ENCODE data around the gene TMEM255B. TPM values are rescaled to one million over a fixed set of nuclear protein-coding genes. Genes with fewer than 3 reads are reported as not detected.
"Not testable (repeated sequence)": the region's sequence is repeated elsewhere in the genome, so short reads cannot be mapped to it uniquely, and the experiment has no call there.

TMEM255B gene
- total RNA-seq, 2 experiments from 2014 or later = 0.61 to 0.88 TPM

GRCh38 chr13:113781571-113781970 is 22.5 kb downstream of the TMEM255B start:
- peaks cover 22% of the 10 kb centered on the region for H3K27me3 Mint-ChIP-seq
- H3K9me3 Mint-ChIP-seq = no peaks in the 10 kb centered on the region
- H3K36me3 Mint-ChIP-seq = no peaks in the 10 kb centered on the region
- no peak overlapping the region for H3K27ac Mint-ChIP-seq
- ChIA-PET POLR2A (no interaction called here), CTCF (no interaction called here)
- no peak overlapping the region for H3K4me3 Mint-ChIP-seq
- DNase-seq = no peak
- no peaks in the 10 kb centered on the region for H3K4me1 Mint-ChIP-seq (ENCODE audit: low read depth)
- intact Hi-C loops (cut with micrococcal nuclease) = no loop called here

- H3K9me3 Mint-ChIP-seq = no peaks in the 10 kb centered on the region
- intact Hi-C loops (cut with micrococcal nuclease) = no loop called here
- H3K27ac Mint-ChIP-seq = no peak overlapping the region
- no peaks in the 10 kb centered on the region for H3K4me1 Mint-ChIP-seq (ENCODE audit: low read depth)
- H3K27me3 Mint-ChIP-seq = peaks cover 16% of the 10 kb centered on the region
- H3K4me3 Mint-ChIP-seq = no peak overlapping the region
- DNase-seq = no peak
- ChIA-PET POLR2A (no interaction called here), CTCF (interaction anchor here (0.6 kb wide), 1 partner anchor 543 kb away, joined by 3 read pairs; no protein-coding TSS in a partner anchor)
- H3K36me3 Mint-ChIP-seq = no peaks in the 10 kb centered on the region
Measured at GRCh38 chr13:113782472-113782871, 23.4 kb downstream of the TMEM255B start.

GRCh38 chr13:113783200-113783881 is 24.3 kb downstream of the TMEM255B start:
- H3K27ac Mint-ChIP-seq = no peak overlapping the region
- POLR2A ChIA-PET = no interaction called here
- intact Hi-C loops (cut with micrococcal nuclease) = no loop called here
- no peaks in the 10 kb centered on the region for H3K4me1 Mint-ChIP-seq (ENCODE audit: low read depth)
- no peaks in the 10 kb centered on the region for H3K9me3 Mint-ChIP-seq
- H3K36me3 Mint-ChIP-seq = no peaks in the 10 kb centered on the region
- CTCF ChIA-PET = interaction anchor here (0.6 kb wide), 1 partner anchor 542 kb away, joined by 3 read pairs; no protein-coding TSS in a partner anchor
- no peak for DNase-seq
- no peak overlapping the region for H3K4me3 Mint-ChIP-seq
- H3K27me3 Mint-ChIP-seq = peaks cover 14% of the 10 kb centered on the region

GRCh38 chr13:113783966-113784644 is 25.1 kb downstream of the TMEM255B start:
- H3K4me3 Mint-ChIP-seq = no peak overlapping the region
- peak; percentile 0 for DNase-seq
- H3K27me3 Mint-ChIP-seq = peaks cover 8% of the 10 kb centered on the region
- H3K4me1 Mint-ChIP-seq (ENCODE audit: low read depth) = no peaks in the 10 kb centered on the region
- intact Hi-C loops (cut with micrococcal nuclease) = no loop called here
- ChIA-PET POLR2A (interaction anchor here (0.7 kb wide), 1 partner anchor 498 kb away, joined by 3 read pairs; no protein-coding TSS in a partner anchor), CTCF (no interaction called here)
- H3K36me3 Mint-ChIP-seq = no peaks in the 10 kb centered on the region
- no peak overlapping the region for H3K27ac Mint-ChIP-seq
- H3K9me3 Mint-ChIP-seq = no peaks in the 10 kb centered on the region

- Mint-ChIP-seq H3K4me1 (ENCODE audit: low read depth) (no peaks in the 10 kb centered on the region), H3K4me3 (no peak overlapping the region), H3K27ac (no peak overlapping the region), H3K27me3 (peaks cover 8% of the 10 kb centered on the region), H3K36me3 (no peaks in the 10 kb centered on the region), H3K9me3 (no peaks in the 10 kb centered on the region)
- intact Hi-C loops (cut with micrococcal nuclease) = no loop called here
- ChIA-PET POLR2A (interaction anchor here (0.7 kb wide), 1 partner anchor 498 kb away, joined by 3 read pairs; no protein-coding TSS in a partner anchor), CTCF (no interaction called here)
- DNase-seq = no peak
Measured at GRCh38 chr13:113784645-113785024, 25.6 kb downstream of the TMEM255B start.

GRCh38 chr13:113785051-113786010 is 26.3 kb downstream of the TMEM255B start:
- H3K27me3 Mint-ChIP-seq = peaks cover 8% of the 10 kb centered on the region
- CTCF ChIA-PET = no interaction called here
- intact Hi-C loops (cut with micrococcal nuclease) = no loop called here
- POLR2A ChIA-PET = interaction anchor here (0.7 kb wide), 1 partner anchor 497 kb away, joined by 3 read pairs; no protein-coding TSS in a partner anchor
- H3K4me1 Mint-ChIP-seq (ENCODE audit: low read depth) = no peaks in the 10 kb centered on the region
- no peaks in the 10 kb centered on the region for H3K9me3 Mint-ChIP-seq
- peak; percentile 59 for DNase-seq
- no peak overlapping the region for H3K4me3 Mint-ChIP-seq
- H3K36me3 Mint-ChIP-seq = no peaks in the 10 kb centered on the region
- no peak overlapping the region for H3K27ac Mint-ChIP-seq

GRCh38 chr13:113786262-113786841 is 27.3 kb downstream of the TMEM255B start:
- Mint-ChIP-seq H3K27me3 (peaks cover 8% of the 10 kb centered on the region), H3K4me1 (ENCODE audit: low read depth) (no peaks in the 10 kb centered on the region), H3K27ac (no peak overlapping the region), H3K36me3 (no peaks in the 10 kb centered on the region), H3K4me3 (no peak overlapping the region), H3K9me3 (no peaks in the 10 kb centered on the region)
- DNase-seq = no peak
- ChIA-PET CTCF (no interaction called here), POLR2A (no interaction called here)
- intact Hi-C loops (cut with micrococcal nuclease) = no loop called here

GRCh38 chr13:113787694-113788093 is 28.7 kb downstream of the TMEM255B start:
- Mint-ChIP-seq H3K36me3 (no peaks in the 10 kb centered on the region), H3K27ac (no peak overlapping the region), H3K4me3 (no peak overlapping the region), H3K27me3 (peaks cover 8% of the 10 kb centered on the region), H3K9me3 (no peaks in the 10 kb centered on the region), H3K4me1 (ENCODE audit: low read depth) (no peaks in the 10 kb centered on the region)
- no peak for DNase-seq
- ChIA-PET CTCF (no interaction called here), POLR2A (no interaction called here)
- intact Hi-C loops (cut with micrococcal nuclease) = no loop called here

- H3K27ac Mint-ChIP-seq = no peak overlapping the region
- DNase-seq = no peak
- H3K9me3 Mint-ChIP-seq = no peaks in the 10 kb centered on the region
- peaks cover 4% of the 10 kb centered on the region for H3K27me3 Mint-ChIP-seq
- intact Hi-C loops (cut with micrococcal nuclease) = no loop called here
- no peak overlapping the region for H3K4me3 Mint-ChIP-seq
- H3K36me3 Mint-ChIP-seq = no peaks in the 10 kb centered on the region
- H3K4me1 Mint-ChIP-seq (ENCODE audit: low read depth) = no peaks in the 10 kb centered on the region
- ChIA-PET POLR2A (no interaction called here), CTCF (no interaction called here)
Measured at GRCh38 chr13:113788413-113789135, 29.5 kb downstream of the TMEM255B start.

- H3K36me3 Mint-ChIP-seq = no peaks in the 10 kb centered on the region
- H3K4me3 Mint-ChIP-seq = no peak overlapping the region
- H3K4me1 Mint-ChIP-seq (ENCODE audit: low read depth) = no peaks in the 10 kb centered on the region
- peaks cover 2% of the 10 kb centered on the region for H3K27me3 Mint-ChIP-seq
- ChIA-PET POLR2A (no interaction called here), CTCF (no interaction called here)
- no peaks in the 10 kb centered on the region for H3K9me3 Mint-ChIP-seq
- no peak overlapping the region for H3K27ac Mint-ChIP-seq
- no peak for DNase-seq
- intact Hi-C loops (cut with micrococcal nuclease) = no loop called here
Measured at GRCh38 chr13:113789167-113789566, 30.1 kb downstream of the TMEM255B start.

- CTCF ChIA-PET; H3K27me3 Mint-ChIP-seq; H3K9me3 Mint-ChIP-seq; H3K4me1 Mint-ChIP-seq (ENCODE audit: low read depth); DNase-seq; H3K36me3 Mint-ChIP-seq; H3K4me3 Mint-ChIP-seq; intact Hi-C loops (cut with micrococcal nuclease); POLR2A ChIA-PET; H3K27ac Mint-ChIP-seq: not testable (repeated sequence)
Measured at GRCh38 chr13:113789931-113790330, 30.9 kb downstream of the TMEM255B start.
